B cell (primary cell): Measurements from ENCODE around the gene ESRRB. TPM values are rescaled to one million over a fixed set of nuclear protein-coding genes. Genes with fewer than 3 reads are reported as not detected.
"Not testable (repeated sequence)": the region's sequence is repeated elsewhere in the genome, so short reads cannot be mapped to it uniquely, and the experiment has no call there.

Experiments
- ATAC-seq: fragments of 200-7000 bp; cut with Tn5 transposase; one replicate; pipeline ENCODE4 v1.10.0; 2021; ENCODE audit warnings: low read depth, mild to moderate bottlenecking, moderate number of reproducible peaks, moderate library complexity
- CTCF ChIA-PET: fragments of 350-600 bp; sonication (Branson Sonifier 250); formaldehyde crosslinking; loops from one replicate; lab custom pipeline; 2021; ENCODE audit warnings: antibody characterized with exemption, inconsistent platforms; lab: Charles Lee
- POLR2A ChIA-PET: fragments of 350-600 bp; sonication (Branson Sonifier 250); formaldehyde crosslinking; loops from one replicate; lab custom pipeline; 2021; ENCODE audit warnings: antibody characterized with exemption; lab: Charles Lee
- DNase-seq: peaks from one replicate; pipeline ENCODE4 v3.0.0; 2013
- H2AFZ ChIP-seq: 2 replicates; pipeline ENCODE4 v1.6.1; 2012; ENCODE audit warnings: mild to moderate bottlenecking, low read depth, low read length; ENCODE audit not compliant: insufficient read depth, poor library complexity, severe bottlenecking
- H3K27ac ChIP-seq, 2 donors: 1 replicate in 1 of 2; 2 replicates in 1 of 2; pipeline ENCODE4 v1.5.1; 2012 to 2013; ENCODE audit warnings: low read length in 2 of 2, mild to moderate bottlenecking in 2 of 2, moderate library complexity in 1 of 2
- H3K27me3 ChIP-seq, 4 experiments: fragments of 200-600 bp in 1 of 4; sonication (generic) in 1 of 4; replicated peaks in 1 of 4; 1 replicate in 2 of 4; 2 replicates in 2 of 4; pipeline versions ENCODE4 v1.6.1 to v1.7.0; 2013 to 2016; ENCODE audit warnings: low read length in 3 of 4, mild to moderate bottlenecking in 2 of 4, mixed read lengths in 1 of 4, moderate library complexity in 1 of 4; ENCODE audit not compliant: insufficient read depth in 4 of 4, control insufficient read depth in 3 of 4; ENCODE audit errors: control extremely low read depth in 1 of 4
- H3K36me3 ChIP-seq, 2 experiments: replicated peaks in 1 of 2; 1 replicate in 1 of 2; 2 replicates in 1 of 2; pipeline versions ENCODE4 v1.6.1 to v1.7.1; 2013; ENCODE audit warnings: low read length in 1 of 2; ENCODE audit not compliant: insufficient read depth in 2 of 2, control insufficient read depth in 1 of 2; ENCODE audit errors: control extremely low read depth in 1 of 2, extremely low read depth in 1 of 2
- H3K4me1 ChIP-seq, 2 donors: fragments of 200-600 bp in 1 of 2; sonication (generic) in 1 of 2; 1 replicate in 1 of 2; 2 replicates in 1 of 2; pipeline versions ENCODE4 v1.5.1 to v1.6.1; 2013 to 2017; ENCODE audit warnings: low read length in 2 of 2; ENCODE audit not compliant: control insufficient read depth in 2 of 2, insufficient read depth in 2 of 2
- H3K4me2 ChIP-seq: replicated peaks from 2 replicates; pipeline ENCODE3; 2012; ENCODE audit warnings: mild to moderate bottlenecking, low read depth, low read length; ENCODE audit not compliant: poor library complexity, severe bottlenecking
- H3K4me3 ChIP-seq, 5 experiments: fragments of 200-600 bp in 1 of 5; sonication (generic) in 1 of 5; 1 replicate in 3 of 5; 2 replicates in 2 of 5; pipeline versions ENCODE4 v1.5.1 to v1.7.0; 2011 to 2016; ENCODE audit warnings: low read length in 4 of 5, mild to moderate bottlenecking in 4 of 5, low read depth in 2 of 5, control low read depth in 1 of 5, moderate library complexity in 1 of 5; ENCODE audit not compliant: insufficient read depth in 1 of 5; ENCODE audit errors: control extremely low read depth in 1 of 5, extremely low read depth in 1 of 5
- H3K79me2 ChIP-seq: fragments of 200-600 bp; sonication (generic); one replicate; pipeline ENCODE4 v1.6.0; 2016; ENCODE audit warnings: low read length; ENCODE audit not compliant: control insufficient read depth, insufficient read depth
- H3K9ac ChIP-seq: fragments of 200-600 bp; sonication (generic); 2 replicates; pipeline ENCODE4 v1.6.1; 2017; ENCODE audit warnings: mild to moderate bottlenecking, low read length, moderate library complexity
- H3K9me3 ChIP-seq, 3 donors: one replicate each; pipeline versions ENCODE4 v1.6.1 to v1.7.1; 2013; ENCODE audit warnings: low read length in 2 of 3; ENCODE audit not compliant: control insufficient read depth in 2 of 3, insufficient read depth in 1 of 3; ENCODE audit errors: control extremely low read depth in 1 of 3
- H4K20me1 ChIP-seq: 2 replicates; pipeline ENCODE4 v1.6.0; 2012; ENCODE audit warnings: mild to moderate bottlenecking, low read length; ENCODE audit not compliant: insufficient read depth, control insufficient read depth, poor library complexity, severe bottlenecking
- H3K27ac Mint-ChIP-seq: one replicate; pipeline ENCODE4 v1.8.0; 2021; ENCODE audit warnings: mixed read lengths
- H3K27me3 Mint-ChIP-seq: one replicate; pipeline ENCODE4 v1.8.0; 2021; ENCODE audit warnings: mixed read lengths
- H3K4me1 Mint-ChIP-seq: one replicate; pipeline ENCODE4 v1.8.0; 2021; ENCODE audit warnings: mixed read lengths
- H3K4me3 Mint-ChIP-seq: one replicate; pipeline ENCODE4 v1.8.0; 2021; ENCODE audit warnings: mixed read lengths
- H3K9me3 Mint-ChIP-seq: one replicate; pipeline ENCODE4 v1.8.0; 2022; ENCODE audit warnings: mixed read lengths; ENCODE audit not compliant: insufficient read depth
- EZH2 ChIP-seq: IDR thresholded peaks from 2 replicates; pipeline ENCODE4 v1.6.1; 2012; ENCODE audit warnings: borderline replicate concordance, low read depth, mild to moderate bottlenecking, moderate library complexity, low read length; ENCODE audit not compliant: insufficient read depth, poor library complexity, severe bottlenecking
- WGBS: methylation state at CpG from one replicate; pipeline ENCODE4 v1.1.5; 2013; ENCODE audit warnings: missing lambda C conversion rate; ENCODE audit not compliant: insufficient coverage; 5-methylcytosine and 5-hydroxymethylcytosine counted together
- intact Hi-C: fragments of 100-400 bp; cut with micrococcal nuclease; formaldehyde crosslinking; loops from one replicate; pipeline ENCODE4 v1.10.0; 2022
- polyA plus RNA-seq: library from polyadenylated mRNA; depleted of rRNA; stranded (reverse); fragments of >200 nt; gene quantifications from 2 replicates; pipeline ENCODE4 v1.2.3, GENCODE V29; 2012
- total RNA-seq, 2 donors: library from RNA; stranded (reverse); fragments of 120-200 nt in 1 of 2; gene quantifications; 1 replicate in 1 of 2; 2 replicates in 1 of 2; pipeline versions ENCODE4 v1.2.3 to v1.2.4, GENCODE V29; 2013 to 2022
- TF ChIP-seq, protein P1 (sequence below): fragments of 200-600 bp; IDR thresholded peaks from one replicate; pipeline ENCODE4 v1.8.0; 2022; ENCODE audit warnings: antibody characterized with exemption, mild to moderate bottlenecking

The ESRRB gene
- total and polyA plus RNA-seq, 2 donors (not counting 1 experiment from before 2014, with no cell fraction given): 0.13 TPM; not detected in 1

DNA sequence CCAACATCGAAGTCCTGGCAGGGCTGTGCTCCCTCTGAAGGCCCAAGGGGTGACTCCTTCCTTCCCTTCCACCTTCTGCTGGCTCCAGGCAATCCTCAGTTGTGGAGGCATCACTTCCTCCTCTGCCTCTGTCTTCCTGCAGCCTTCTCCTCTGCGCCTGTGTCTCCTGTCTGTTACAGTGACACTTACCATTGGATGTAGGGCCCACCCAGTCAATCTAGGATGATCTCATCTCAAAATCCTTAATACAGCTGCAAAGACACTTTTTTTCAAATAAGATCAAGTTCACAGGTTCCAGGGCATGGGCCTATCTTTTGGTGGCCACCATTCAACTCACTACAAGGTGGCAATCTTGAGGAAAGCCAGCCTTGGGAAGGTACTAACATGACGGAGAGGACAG is 155.1 kb downstream of the ESRRB start:
- 67% methylated on average over 3 of the region's 3 CpGs for WGBS

DNA sequence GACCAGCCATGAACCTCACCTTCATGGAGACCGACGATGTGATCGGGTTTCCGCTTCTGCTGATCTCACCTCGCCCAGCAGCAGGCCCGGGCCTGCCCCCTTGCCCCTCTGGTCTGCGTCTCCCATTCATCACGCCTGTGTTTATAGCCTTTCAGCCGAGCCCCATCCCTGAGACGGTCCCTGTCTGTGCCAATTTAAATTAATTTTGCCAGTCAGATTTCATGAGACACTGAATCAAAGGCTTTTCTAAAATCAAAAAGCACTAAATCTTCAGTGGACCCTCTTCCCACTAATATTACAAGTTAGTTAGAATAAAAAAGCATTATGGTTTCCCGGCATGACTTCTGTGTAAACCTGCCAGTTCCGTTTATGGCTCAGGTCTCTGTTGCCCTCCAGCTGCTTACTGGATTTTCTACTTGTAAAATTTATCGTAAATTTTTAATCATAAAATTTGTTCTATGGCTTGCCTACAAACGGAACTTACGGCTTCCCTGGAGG is 155.9 kb downstream of the ESRRB start:
- no peak overlapping the region for H3K4me3 ChIP-seq
- H3K27ac ChIP-seq: no peak overlapping the region
- intact Hi-C loops: no loop called here
- no peak overlapping the region for H3K4me2 ChIP-seq
- ChIA-PET POLR2A (no interaction called here), CTCF (no interaction called here)
- Mint-ChIP-seq H3K27me3 (peaks cover 19% of the 10 kb centered on the region), H3K4me3 (no peak overlapping the region), H3K27ac (no peak overlapping the region), H3K9me3 (no peaks in the 10 kb centered on the region), H3K4me1 (no peaks in the 10 kb centered on the region)
- no peak overlapping the region for H3K9ac ChIP-seq
- TF ChIP-seq, protein P1, sequence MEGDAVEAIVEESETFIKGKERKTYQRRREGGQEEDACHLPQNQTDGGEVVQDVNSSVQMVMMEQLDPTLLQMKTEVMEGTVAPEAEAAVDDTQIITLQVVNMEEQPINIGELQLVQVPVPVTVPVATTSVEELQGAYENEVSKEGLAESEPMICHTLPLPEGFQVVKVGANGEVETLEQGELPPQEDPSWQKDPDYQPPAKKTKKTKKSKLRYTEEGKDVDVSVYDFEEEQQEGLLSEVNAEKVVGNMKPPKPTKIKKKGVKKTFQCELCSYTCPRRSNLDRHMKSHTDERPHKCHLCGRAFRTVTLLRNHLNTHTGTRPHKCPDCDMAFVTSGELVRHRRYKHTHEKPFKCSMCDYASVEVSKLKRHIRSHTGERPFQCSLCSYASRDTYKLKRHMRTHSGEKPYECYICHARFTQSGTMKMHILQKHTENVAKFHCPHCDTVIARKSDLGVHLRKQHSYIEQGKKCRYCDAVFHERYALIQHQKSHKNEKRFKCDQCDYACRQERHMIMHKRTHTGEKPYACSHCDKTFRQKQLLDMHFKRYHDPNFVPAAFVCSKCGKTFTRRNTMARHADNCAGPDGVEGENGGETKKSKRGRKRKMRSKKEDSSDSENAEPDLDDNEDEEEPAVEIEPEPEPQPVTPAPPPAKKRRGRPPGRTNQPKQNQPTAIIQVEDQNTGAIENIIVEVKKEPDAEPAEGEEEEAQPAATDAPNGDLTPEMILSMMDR: no peak
- TF ChIP-seq EZH2: no peak
- peaks cover 0 to 4% (median 0%) of the 10 kb centered on the region in 3 donors for H3K9me3 ChIP-seq
- DNase-seq (no peak), ATAC-seq (no peak)
- no peaks in the 10 kb centered on the region for H3K27me3 ChIP-seq
- H3K36me3 ChIP-seq: no peaks in the 10 kb centered on the region
- H2AFZ ChIP-seq: no peak overlapping the region
- H4K20me1 ChIP-seq: no peaks in the 10 kb centered on the region
- 94% methylated on average over 13 of the region's 15 CpGs for WGBS
- H3K79me2 ChIP-seq: no peaks in the 10 kb centered on the region
- H3K4me1 ChIP-seq: no peaks in the 10 kb centered on the region

More for the DNA sequence above, 155.1 kb downstream of the ESRRB start:
- DNase-seq: no peak
- H3K27me3 Mint-ChIP-seq: peaks cover 21% of the 10 kb centered on the region
- Histone ChIP-seq H3K9me3 (peaks cover 0 to 3% (median 0%) of the 10 kb centered on the region in 3 donors), H2AFZ (no peak overlapping the region), H3K27ac (no peak overlapping the region), H3K36me3 (no peaks in the 10 kb centered on the region), H3K4me2 (no peak overlapping the region), H3K27me3 (no peaks in the 10 kb centered on the region), H3K4me1 (no peaks in the 10 kb centered on the region), H3K9ac (no peak overlapping the region), H3K79me2 (no peaks in the 10 kb centered on the region), H3K4me3 (no peak overlapping the region), H4K20me1 (no peaks in the 10 kb centered on the region)
- no peaks in the 10 kb centered on the region for H3K4me1 Mint-ChIP-seq
- no peaks in the 10 kb centered on the region for H3K9me3 Mint-ChIP-seq
- intact Hi-C loops: no loop called here
- H3K4me3 Mint-ChIP-seq: no peak overlapping the region
- no peak for ATAC-seq
- POLR2A ChIA-PET: no interaction called here
- TF ChIP-seq EZH2: no peak
- TF ChIP-seq, protein P1: no peak
- no peak overlapping the region for H3K27ac Mint-ChIP-seq
- CTCF ChIA-PET: no interaction called here

DNA sequence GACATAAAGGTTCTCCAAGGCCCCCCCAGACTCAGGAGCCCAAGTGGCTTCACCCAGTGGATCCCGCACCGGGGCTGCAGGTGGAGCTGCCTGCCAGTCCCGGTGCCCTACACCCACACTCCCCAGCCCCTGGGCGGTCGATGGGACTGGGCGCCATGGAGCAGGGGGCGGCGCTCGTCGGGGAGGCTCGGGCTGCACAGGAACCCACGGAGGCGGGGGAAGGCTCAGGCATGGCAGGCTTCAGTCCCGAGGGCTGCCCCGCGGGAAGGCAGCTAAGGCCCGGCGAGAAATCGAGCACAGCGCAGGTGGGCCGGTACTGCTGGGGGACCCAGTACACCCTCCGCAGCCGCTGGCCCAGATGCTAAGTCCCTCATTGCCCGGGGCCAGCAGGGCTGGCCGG is 160.7 kb downstream of the ESRRB start:
- H3K9ac ChIP-seq, H2AFZ ChIP-seq, H3K9me3 Mint-ChIP-seq, ATAC-seq, DNase-seq, H3K79me2 ChIP-seq, H3K27ac Mint-ChIP-seq, H3K27ac ChIP-seq, POLR2A ChIA-PET, H3K4me3 ChIP-seq, H3K36me3 ChIP-seq, H3K9me3 ChIP-seq, intact Hi-C loops, H4K20me1 ChIP-seq, H3K4me1 Mint-ChIP-seq, H3K4me3 Mint-ChIP-seq, H3K4me2 ChIP-seq, H3K27me3 ChIP-seq, H3K4me1 ChIP-seq, CTCF ChIA-PET: not testable (repeated sequence)
- H3K27me3 Mint-ChIP-seq: peaks cover 18% of the 10 kb centered on the region
- over 99% methylated on average over 13 of the region's 25 CpGs for WGBS
